CD14-positive monocyte (primary cell): ENCODE results near the gene UBE2E3. TPM values are rescaled to one million over a fixed set of nuclear protein-coding genes. Genes with fewer than 3 reads are reported as not detected.

ENCODE experiments used
- DNase-seq, 3 donors: peaks; one replicate each; pipeline ENCODE4 v3.0.0-alpha.2; 2011 to 2022
- H2AFZ ChIP-seq: 2 replicates; pipeline ENCODE4 v1.6.0; 2012; ENCODE audit warnings: mild to moderate bottlenecking, low read depth, low read length, inconsistent platforms; ENCODE audit not compliant: insufficient read depth, poor library complexity, severe bottlenecking
- H3K27ac ChIP-seq, 2 donors: 1 replicate in 1 of 2; 2 replicates in 1 of 2; pipeline ENCODE4 v1.5.1; 2012 to 2013; ENCODE audit warnings: low read length in 2 of 2, control low read depth in 1 of 2, inconsistent platforms in 1 of 2, low read depth in 1 of 2, mild to moderate bottlenecking in 1 of 2
- H3K27me3 ChIP-seq, 2 donors: one replicate each; pipeline versions ENCODE4 v1.6.0 to v1.6.1; 2011 to 2013; ENCODE audit warnings: low read length in 2 of 2; ENCODE audit not compliant: control insufficient read depth in 2 of 2, insufficient read depth in 2 of 2
- H3K36me3 ChIP-seq, 2 donors: replicated peaks in 1 of 2; 1 replicate in 1 of 2; 2 replicates in 1 of 2; pipeline versions ENCODE4 v1.5.1 to v1.6.1; 2012 to 2013; ENCODE audit warnings: low read length in 2 of 2, control low read depth in 1 of 2, inconsistent platforms in 1 of 2, mild to moderate bottlenecking in 1 of 2; ENCODE audit not compliant: insufficient read depth in 2 of 2, control insufficient read depth in 1 of 2
- H3K4me1 ChIP-seq, 2 donors: 1 replicate in 1 of 2; 2 replicates in 1 of 2; pipeline versions ENCODE4 v1.5.1 to v1.6.1; 2012 to 2013; ENCODE audit warnings: low read length in 2 of 2, control low read depth in 1 of 2, inconsistent platforms in 1 of 2, mild to moderate bottlenecking in 1 of 2, moderate library complexity in 1 of 2; ENCODE audit not compliant: insufficient read depth in 2 of 2, control insufficient read depth in 1 of 2
- H3K4me2 ChIP-seq: replicated peaks from 2 replicates; pipeline ENCODE3; 2012; ENCODE audit warnings: low read length, moderate library complexity, mild to moderate bottlenecking; ENCODE audit not compliant: poor library complexity, severe bottlenecking; ENCODE audit errors: extremely low read depth
- H3K4me3 ChIP-seq, 3 experiments: fragments of 200-600 bp in 1 of 3; sonication (generic) in 1 of 3; replicated peaks in 1 of 3; 1 replicate in 2 of 3; 2 replicates in 1 of 3; pipeline ENCODE4 v1.5.1; 2011 to 2013; ENCODE audit warnings: low read length in 3 of 3, mild to moderate bottlenecking in 3 of 3, control low read depth in 2 of 3, low read depth in 2 of 3, inconsistent platforms in 1 of 3, moderate library complexity in 1 of 3
- H3K79me2 ChIP-seq: 2 replicates; pipeline ENCODE4 v1.6.0; 2012; ENCODE audit warnings: mild to moderate bottlenecking, control low read depth, inconsistent platforms, low read length, moderate library complexity; ENCODE audit not compliant: insufficient read depth
- H3K9ac ChIP-seq: 2 replicates; pipeline ENCODE4 v1.6.0; 2017; ENCODE audit warnings: low read length, mild to moderate bottlenecking; ENCODE audit not compliant: insufficient read depth, poor library complexity, severe bottlenecking
- H3K9me3 ChIP-seq, 2 donors: replicated peaks in 1 of 2; 1 replicate in 1 of 2; 2 replicates in 1 of 2; pipeline versions ENCODE4 v1.5.1 to v1.6.1; 2012 to 2013; ENCODE audit warnings: low read length in 2 of 2, control low read depth in 1 of 2; ENCODE audit not compliant: control insufficient read depth in 1 of 2, insufficient read depth in 1 of 2
- H4K20me1 ChIP-seq: 2 replicates; pipeline ENCODE4 v1.6.0; 2012; ENCODE audit warnings: mild to moderate bottlenecking, low read length, control low read depth, moderate library complexity; ENCODE audit not compliant: insufficient read depth
- H3K27ac Mint-ChIP-seq, 7 donors: one replicate each; pipeline ENCODE4 v1.8.0; 2020; ENCODE audit warnings: mild to moderate bottlenecking in 7 of 7, mixed read lengths in 7 of 7, moderate library complexity in 6 of 7, inconsistent platforms in 2 of 7
- H3K27me3 Mint-ChIP-seq, 3 donors: one replicate each; pipeline ENCODE4 v1.8.0; 2021 to 2022; ENCODE audit warnings: low read depth in 3 of 3, mild to moderate bottlenecking in 3 of 3, mixed read lengths in 3 of 3, moderate library complexity in 3 of 3, inconsistent platforms in 1 of 3
- H3K36me3 Mint-ChIP-seq, 2 donors: one replicate each; pipeline ENCODE4 v1.8.0; 2020; ENCODE audit warnings: mixed read lengths in 2 of 2, inconsistent platforms in 1 of 2, mild to moderate bottlenecking in 1 of 2
- H3K4me1 Mint-ChIP-seq: one replicate; pipeline ENCODE4 v1.8.0; 2020; ENCODE audit warnings: mild to moderate bottlenecking, mixed read lengths
- H3K4me3 Mint-ChIP-seq, 2 donors: one replicate each; pipeline ENCODE4 v1.8.0; 2020; ENCODE audit warnings: mild to moderate bottlenecking in 2 of 2, mixed read lengths in 2 of 2, moderate library complexity in 1 of 2
- H3K9me3 Mint-ChIP-seq, 7 donors: one replicate each; pipeline ENCODE4 v1.8.0; 2020 to 2022; ENCODE audit warnings: mixed read lengths in 7 of 7, mild to moderate bottlenecking in 6 of 7, moderate library complexity in 6 of 7, inconsistent platforms in 2 of 7
- CTCF ChIP-seq: fragments of 200-600 bp; IDR thresholded peaks from one replicate; pipeline ENCODE4 v1.8.0; 2022; ENCODE audit warnings: antibody characterized with exemption, mild to moderate bottlenecking
- WGBS: methylation state at CpG from one replicate; pipeline ENCODE4 v1.1.5; 2013; ENCODE audit warnings: missing lambda C conversion rate; ENCODE audit not compliant: insufficient coverage; 5-methylcytosine and 5-hydroxymethylcytosine counted together
- intact Hi-C, 2 donors: fragments of 100-400 bp; cut with micrococcal nuclease; formaldehyde crosslinking; loops; one replicate each; pipeline versions ENCODE4 v1.15.0 to v1.15.1; 2023
- polyA plus RNA-seq, 3 donors: library from polyadenylated mRNA; depleted of rRNA in 1 of 3; unstranded in 2 of 3; stranded (reverse) in 1 of 3; fragments of 300-500 nt in 2 of 3; fragments of >200 nt in 1 of 3; fragmentation: Illumina TruSeq in 2 of 3; gene quantifications; 1 replicate in 2 of 3; 2 replicates in 1 of 3; pipeline ENCODE4 v1.2.3, GENCODE V29; 2012 to 2021

Gene UBE2E3
- polyA plus RNA-seq, 3 donors = 45.9 to 67.5 (median 52.1) TPM

GRCh38 chr2:181074457-181074856 lies 94.1 kb downstream of the UBE2E3 start:
- Histone ChIP-seq H3K27me3 (no peaks in the 10 kb centered on the region), H3K4me2 (no peak overlapping the region), H3K36me3 (no peaks in the 10 kb centered on the region), H3K9ac (no peak overlapping the region), H3K27ac (no peak overlapping the region), H4K20me1 (no peaks in the 10 kb centered on the region), H3K79me2 (no peaks in the 10 kb centered on the region), H3K9me3 (no peaks in the 10 kb centered on the region), H3K4me3 (no peak overlapping the region), H2AFZ (no peak overlapping the region), H3K4me1 (peaks cover 16 to 27% of the 10 kb centered on the region in 2 donors)
- no CpG with 5 or more reads among the region's 2 CpGs for WGBS
- Mint-ChIP-seq H3K36me3 (peaks cover 7% of the 10 kb centered on the region in 2 donors), H3K4me3 (no peak overlapping the region), H3K9me3 (no peaks in the 10 kb centered on the region), H3K27me3 (no peaks in the 10 kb centered on the region), H3K27ac (no peak overlapping the region), H3K4me1 (peaks cover 14% of the 10 kb centered on the region)
- no peak for DNase-seq
- TF ChIP-seq CTCF = no peak
- intact Hi-C loops = loop anchor here in 1 of 2 donors (10.0 kb wide), 1 partner anchor 390 kb away; no protein-coding TSS in a partner anchor

- Histone ChIP-seq H3K9ac (no peak overlapping the region), H3K4me3 (no peak overlapping the region), H3K36me3 (no peaks in the 10 kb centered on the region), H3K9me3 (no peaks in the 10 kb centered on the region), H2AFZ (no peak overlapping the region), H4K20me1 (no peaks in the 10 kb centered on the region), H3K27ac (no peak overlapping the region), H3K4me1 (peaks cover 12 to 21% of the 10 kb centered on the region in 2 donors), H3K27me3 (no peaks in the 10 kb centered on the region), H3K79me2 (no peaks in the 10 kb centered on the region), H3K4me2 (no peak overlapping the region)
- no peak for DNase-seq
- Mint-ChIP-seq H3K4me1 (peaks cover 14% of the 10 kb centered on the region), H3K27ac (no peak overlapping the region), H3K4me3 (no peak overlapping the region), H3K36me3 (peaks cover 7% of the 10 kb centered on the region in 2 donors), H3K27me3 (no peaks in the 10 kb centered on the region), H3K9me3 (no peaks in the 10 kb centered on the region)
- no CpG with 5 or more reads among the region's 1 CpG for WGBS
- intact Hi-C loops = loop anchor here (5.0 to 10.0 kb wide), 2 partner anchors 381 to 388 kb away; partner anchors contain the start of gene ITGA4 (in 1 of the 2)
- no peak for TF ChIP-seq CTCF
Measured at GRCh38 chr2:181076658-181077057, 96.3 kb downstream of the UBE2E3 start.
